ENCODE data around the gene XKR7.

- TF ChIP-seq ZNF274 (IDR thresholded peaks at IDR 0.05; ENCODE audit: insufficient read depth, insufficient read length) (no peak), MYB (IDR thresholded peaks at IDR 0.05; ENCODE audit: borderline replicate concordance, low read depth, low read length) (no peak), ELK1 (IDR thresholded peaks at IDR 0.05; ENCODE audit: low read depth, low read length) (no peak), CTCF (IDR thresholded peaks at IDR 0.05 in 2 of 3, conservative IDR thresholded peaks at IDR 0.05 in 1 of 3; ENCODE audit: control insufficient read depth in 2 of 3, extremely low read depth in 1 of 3, insufficient read depth in 1 of 3, low read depth in 3 of 3, low read length in 3 of 3) (no peak), EZH2 (IDR thresholded peaks at IDR 0.05; ENCODE audit: borderline replicate concordance, control insufficient read depth, low read depth, low read length) (no peak), EGR1 (IDR thresholded peaks at IDR 0.05; ENCODE audit: borderline replicate concordance in 1 of 2, low read depth in 2 of 2, low read length in 2 of 2) (no peak), IRF3 (IDR thresholded peaks at IDR 0.05) (no peak), ATF2 (IDR thresholded peaks at IDR 0.05; ENCODE audit: low read length) (no peak), CBX5 (IDR thresholded peaks at IDR 0.05; ENCODE audit: low read depth) (no peak), MLLT1 (IDR thresholded peaks at IDR 0.05) (no peak)
Observed at GRCh38 chr20:31956556-31957526, 11.1 kb upstream of the XKR7 start.

Measured in GM12878 (cell line).